OCI-LY3 (cell line): ENCODE data around the gene VSX2.

Experiments used
- H2AFZ ChIP-seq: fragments of 200-600, 300-600 bp; shearing (Covaris generic); 2 replicates; pipeline ENCODE4 v1.6.0; 2014; ENCODE audit warnings: antibody characterized with exemption, low read depth, low read length
- H3K27ac ChIP-seq: fragments of 200-600, 300-600 bp; sonication (generic); 2 replicates; pipeline ENCODE4 v1.5.1; 2014; ENCODE audit warnings: mild to moderate bottlenecking, low read length, moderate library complexity, mixed read lengths
- H3K27me3 ChIP-seq: fragments of 200-600, 300-600 bp; sonication (generic); 2 replicates; pipeline ENCODE4 v1.6.1; 2014; ENCODE audit warnings: low read depth, low read length, mixed read lengths
- H3K36me3 ChIP-seq: fragments of 200-600, 300-600 bp; sonication (generic); replicated peaks from 2 replicates; pipeline ENCODE3; 2014; ENCODE audit warnings: low read depth, low read length, mixed read lengths
- H3K4me1 ChIP-seq: fragments of 300-600, 200-600 bp; sonication (generic); 2 replicates; pipeline ENCODE4 v1.6.1; 2014; ENCODE audit warnings: low read length, mixed read lengths
- H3K4me2 ChIP-seq: fragments of 200-600, 300-600 bp; sonication (generic); 2 replicates; pipeline ENCODE4 v1.6.1; 2014; ENCODE audit warnings: low read length, mixed read lengths
- H3K4me3 ChIP-seq: fragments of 300-600, 200-600 bp; sonication (generic); 2 replicates; pipeline ENCODE4 v1.5.1; 2014; ENCODE audit warnings: antibody characterized with exemption, mild to moderate bottlenecking, low read length, moderate library complexity
- H3K79me2 ChIP-seq: fragments of 300-600, 200-600 bp; shearing (Covaris generic); 2 replicates; pipeline ENCODE4 v1.6.1; 2014; ENCODE audit warnings: mild to moderate bottlenecking, low read length, mixed read lengths
- H3K9ac ChIP-seq: fragments of 300-600, 200-600 bp; shearing (Covaris generic); 2 replicates; pipeline ENCODE4 v1.6.0; 2014; ENCODE audit warnings: mild to moderate bottlenecking, low read length, moderate library complexity
- H3K9me3 ChIP-seq: fragments of 200-600, 300-600 bp; shearing (Covaris generic); 2 replicates; pipeline ENCODE4 v1.6.1; 2014; ENCODE audit warnings: low read length, mixed read lengths; ENCODE audit not compliant: insufficient read depth
- H4K20me1 ChIP-seq: fragments of 200-600, 300-600 bp; sonication (generic); 2 replicates; pipeline ENCODE4 v1.6.1; 2016; ENCODE audit warnings: low read length, mixed read lengths; ENCODE audit not compliant: insufficient read depth
- EZH2phosphoT487 ChIP-seq: fragments of 200-600 bp; shearing (Covaris generic); IDR thresholded peaks from 2 replicates; pipeline ENCODE4 v1.6.1; 2018; ENCODE audit warnings: antibody characterized with exemption, mixed run types, low read depth
- TF ChIP-seq, protein P1 (sequence below): fragments of 200-600, 300-600 bp; sonication (generic); IDR thresholded peaks from 2 replicates; pipeline ENCODE4 v1.5.1; 2014; ENCODE audit warnings: antibody characterized with exemption, low read length, low read depth

Gene VSX2

GRCh38 chr14:74289801-74290200 is 50.6 kb downstream of the VSX2 start:
- Histone ChIP-seq H3K4me3 (no peak overlapping the region), H2AFZ (no peak overlapping the region), H3K79me2 (no peaks in the 10 kb centered on the region), H3K4me2 (no peak overlapping the region), H3K4me1 (no peaks in the 10 kb centered on the region), H3K27me3 (no peaks in the 10 kb centered on the region), H3K36me3 (peaks cover 23% of the 10 kb centered on the region), H3K9ac (no peak overlapping the region), H4K20me1 (no peaks in the 10 kb centered on the region), H3K27ac (no peak overlapping the region), H3K9me3 (no peaks in the 10 kb centered on the region)
- no peak for TF ChIP-seq EZH2phosphoT487
- TF ChIP-seq, protein P1, sequence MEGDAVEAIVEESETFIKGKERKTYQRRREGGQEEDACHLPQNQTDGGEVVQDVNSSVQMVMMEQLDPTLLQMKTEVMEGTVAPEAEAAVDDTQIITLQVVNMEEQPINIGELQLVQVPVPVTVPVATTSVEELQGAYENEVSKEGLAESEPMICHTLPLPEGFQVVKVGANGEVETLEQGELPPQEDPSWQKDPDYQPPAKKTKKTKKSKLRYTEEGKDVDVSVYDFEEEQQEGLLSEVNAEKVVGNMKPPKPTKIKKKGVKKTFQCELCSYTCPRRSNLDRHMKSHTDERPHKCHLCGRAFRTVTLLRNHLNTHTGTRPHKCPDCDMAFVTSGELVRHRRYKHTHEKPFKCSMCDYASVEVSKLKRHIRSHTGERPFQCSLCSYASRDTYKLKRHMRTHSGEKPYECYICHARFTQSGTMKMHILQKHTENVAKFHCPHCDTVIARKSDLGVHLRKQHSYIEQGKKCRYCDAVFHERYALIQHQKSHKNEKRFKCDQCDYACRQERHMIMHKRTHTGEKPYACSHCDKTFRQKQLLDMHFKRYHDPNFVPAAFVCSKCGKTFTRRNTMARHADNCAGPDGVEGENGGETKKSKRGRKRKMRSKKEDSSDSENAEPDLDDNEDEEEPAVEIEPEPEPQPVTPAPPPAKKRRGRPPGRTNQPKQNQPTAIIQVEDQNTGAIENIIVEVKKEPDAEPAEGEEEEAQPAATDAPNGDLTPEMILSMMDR = no peak

GRCh38 chr14:74290415-74290814 is 51.2 kb downstream of the VSX2 start:
- TF ChIP-seq, protein P1 = peak; percentile 27; the same call in 1 of the 2 replicates
- no peak for TF ChIP-seq EZH2phosphoT487
- H3K9me3 ChIP-seq = no peaks in the 10 kb centered on the region
- no peaks in the 10 kb centered on the region for H3K4me1 ChIP-seq
- no peak overlapping the region for H3K9ac ChIP-seq
- no peak overlapping the region for H3K4me2 ChIP-seq
- no peak overlapping the region for H2AFZ ChIP-seq
- no peaks in the 10 kb centered on the region for H3K79me2 ChIP-seq
- H4K20me1 ChIP-seq = no peaks in the 10 kb centered on the region
- peaks cover 26% of the 10 kb centered on the region for H3K36me3 ChIP-seq
- H3K4me3 ChIP-seq = no peak overlapping the region
- no peak overlapping the region for H3K27ac ChIP-seq
- H3K27me3 ChIP-seq = no peaks in the 10 kb centered on the region

DNA sequence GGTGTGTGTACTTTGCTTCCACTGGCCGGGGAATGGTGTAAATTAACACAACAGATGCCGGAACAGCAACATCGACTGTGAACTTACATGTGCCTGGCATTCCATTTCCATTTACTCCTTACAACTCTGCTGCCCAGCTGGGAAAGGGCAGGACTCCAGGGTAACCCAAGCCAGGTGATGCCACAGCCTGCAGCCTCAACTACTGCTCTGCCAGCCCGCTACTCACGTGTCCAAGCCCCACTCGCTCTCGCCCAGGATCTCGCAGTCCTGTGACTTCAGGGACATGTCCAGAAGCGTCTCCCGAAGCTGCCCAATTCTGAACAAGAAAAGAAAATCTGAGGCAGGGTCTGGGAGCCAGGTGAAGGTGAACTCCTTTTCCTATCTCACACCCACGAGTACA is 52.8 kb downstream of the VSX2 start:
- Histone ChIP-seq H3K9me3 (no peaks in the 10 kb centered on the region), H3K27me3 (no peaks in the 10 kb centered on the region), H3K4me3 (no peak overlapping the region), H3K36me3 (peaks cover 21% of the 10 kb centered on the region), H2AFZ (no peak overlapping the region), H3K4me1 (no peaks in the 10 kb centered on the region), H3K4me2 (no peak overlapping the region), H3K9ac (no peak overlapping the region), H3K27ac (no peak overlapping the region), H3K79me2 (no peaks in the 10 kb centered on the region), H4K20me1 (peaks cover 3% of the 10 kb centered on the region; the same call in 1 of the 2 replicates)
- TF ChIP-seq EZH2phosphoT487 = no peak
- TF ChIP-seq, protein P1 = no peak

- TF ChIP-seq EZH2phosphoT487 = no peak
- TF ChIP-seq, protein P1 = no peak
- Histone ChIP-seq H3K4me2 (no peak overlapping the region), H3K9ac (no peak overlapping the region), H3K36me3 (peaks cover 20% of the 10 kb centered on the region), H3K9me3 (no peaks in the 10 kb centered on the region), H4K20me1 (peaks cover 3% of the 10 kb centered on the region; the same call in 1 of the 2 replicates), H3K4me1 (no peaks in the 10 kb centered on the region), H3K27me3 (no peaks in the 10 kb centered on the region), H3K4me3 (no peak overlapping the region), H3K27ac (no peak overlapping the region), H2AFZ (no peak overlapping the region), H3K79me2 (no peaks in the 10 kb centered on the region)
Measured at GRCh38 chr14:74293606-74294005, 54.4 kb downstream of the VSX2 start.
